ENCODE data around the gene NAB2. TPM values are rescaled to one million over a fixed set of nuclear protein-coding genes. Genes with fewer than 3 reads are reported as not detected.
"Not testable (repeated sequence)": the region's sequence is repeated elsewhere in the genome, so short reads cannot be mapped to it uniquely, and the experiment has no call there.

Gene NAB2
- total RNA-seq, 1 donor from 2014 or later = 30.2 TPM

DNA sequence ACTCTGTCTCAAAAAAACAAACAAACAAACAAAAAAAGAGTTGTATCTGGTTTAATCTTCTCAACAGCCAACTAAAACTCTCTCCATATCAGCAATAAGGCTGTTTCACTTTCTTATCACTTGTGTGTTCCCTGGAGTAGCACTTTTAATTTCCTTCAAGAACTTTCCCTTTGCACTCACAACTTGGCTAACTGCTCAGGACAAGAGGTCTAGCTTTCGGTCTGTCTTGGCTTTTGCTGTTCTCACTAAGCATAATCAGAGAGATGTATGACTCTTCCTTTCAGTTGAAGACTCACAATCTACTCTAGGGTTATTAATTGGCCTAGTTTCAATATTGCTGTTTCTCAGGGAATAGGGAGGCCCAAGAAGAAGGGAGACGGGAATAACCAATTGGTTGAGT, 22.7 kb upstream of the NAB2 start:
- FAIRE-seq (no peak), DNase-seq (ENCODE audit: low spot score in 2 of 2) (no peak)

DNA sequence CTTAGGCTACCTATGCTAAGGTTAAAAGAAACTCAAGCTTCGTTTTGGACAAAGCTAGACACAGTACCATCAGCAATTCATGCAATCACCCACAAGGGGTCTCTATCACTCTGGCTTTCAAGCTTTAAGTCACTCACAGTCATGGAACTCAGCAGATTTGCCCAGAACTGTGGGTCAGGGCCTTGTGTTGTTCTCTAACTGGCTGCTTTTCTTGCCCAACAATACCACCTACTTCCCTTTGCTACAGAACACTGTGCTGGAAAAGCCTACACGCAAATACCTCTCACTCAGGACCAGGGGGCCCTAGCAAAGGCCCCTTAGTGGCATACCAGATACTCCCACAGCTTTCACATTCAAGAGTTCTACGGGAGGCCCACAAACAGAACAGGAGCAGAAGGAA, 19.4 kb upstream of the NAB2 start:
- FAIRE-seq = no peak
- DNase-seq (ENCODE audit: low spot score in 2 of 2) = peak; percentile 23 to 57

DNA sequence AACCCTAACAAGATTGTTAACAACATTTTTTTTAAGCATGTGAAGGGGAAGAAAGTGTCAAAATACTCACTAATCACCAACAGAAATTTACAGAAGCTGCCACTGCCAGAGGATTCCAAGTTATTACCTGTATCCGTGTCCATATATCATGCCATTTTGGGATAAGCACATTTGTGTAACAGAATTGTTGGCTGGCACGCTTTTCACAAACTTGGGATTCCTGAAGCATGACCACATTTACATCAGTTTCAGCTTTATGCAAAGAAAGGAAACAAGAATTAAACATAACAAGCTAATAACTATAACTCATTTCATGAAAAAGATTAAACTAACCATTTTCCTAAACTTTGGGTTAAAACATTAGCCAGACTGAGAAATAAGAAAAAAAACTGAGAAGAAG, 16.3 kb upstream of the NAB2 start:
- no peak for DNase-seq (ENCODE audit: low spot score in 2 of 2)
- FAIRE-seq = no peak

GRCh38 chr12:57073566-57074450, 15.1 kb upstream of the NAB2 start:
- not testable (repeated sequence) for FAIRE-seq; DNase-seq (ENCODE audit: low spot score in 2 of 2)

DNA sequence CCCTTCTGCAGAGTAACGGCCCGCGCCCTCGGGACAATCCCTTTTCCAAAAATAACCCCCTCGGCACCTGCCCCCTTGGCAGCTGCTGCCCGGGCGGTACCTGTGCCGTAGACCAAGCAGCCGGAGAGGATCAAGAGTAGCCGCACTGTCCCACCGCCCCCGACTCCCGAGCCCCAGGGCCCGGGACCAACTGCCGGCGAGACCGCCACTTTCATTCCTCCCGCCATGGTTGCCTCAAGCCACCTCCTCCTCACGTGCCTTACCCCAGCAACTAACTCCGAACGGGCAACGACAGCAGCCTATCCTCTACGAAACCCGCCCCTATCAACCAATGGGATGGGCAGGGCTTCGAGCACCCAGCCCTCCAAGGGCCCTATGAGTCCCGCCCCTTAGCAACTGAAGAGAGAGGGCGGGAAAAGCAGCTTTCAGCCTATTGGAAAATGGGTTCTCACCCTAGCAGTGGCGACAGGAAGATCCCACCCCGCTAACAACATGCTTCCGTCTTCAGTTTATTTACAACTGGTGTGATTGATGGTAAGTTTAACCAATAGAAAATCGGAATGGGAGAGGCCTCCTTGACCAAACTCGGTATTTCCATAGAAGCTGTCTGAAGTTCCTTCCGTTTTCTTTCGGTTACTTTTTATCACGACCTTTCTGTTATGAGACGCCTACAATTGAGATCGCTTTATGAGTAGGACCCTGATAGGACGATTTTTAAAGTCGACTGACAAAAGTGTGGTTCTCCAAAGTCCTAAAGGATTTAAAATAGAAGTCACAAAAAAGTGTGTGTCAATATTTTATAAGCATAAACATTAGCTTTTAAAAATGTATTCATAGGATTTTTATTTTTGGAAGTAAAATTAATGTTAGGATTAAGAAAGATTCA, 10.2 kb upstream of the NAB2 start, which contains the start of gene NEMP1:
Gene NEMP1, minus strand, starts transcription at position 273 of the 886 bp plus-strand sequence. Its CDS starts 46 bp downstream, at position 227.
- DNase-seq (ENCODE audit: low spot score in 2 of 2) (peak; percentile 79 to 94), FAIRE-seq (peak; percentile 99)

GRCh38 chr12:57079821-57080220, 9.1 kb upstream of the NAB2 start:
- DNase-seq (ENCODE audit: low spot score in 2 of 2) (no peak), FAIRE-seq (no peak)

DNA sequence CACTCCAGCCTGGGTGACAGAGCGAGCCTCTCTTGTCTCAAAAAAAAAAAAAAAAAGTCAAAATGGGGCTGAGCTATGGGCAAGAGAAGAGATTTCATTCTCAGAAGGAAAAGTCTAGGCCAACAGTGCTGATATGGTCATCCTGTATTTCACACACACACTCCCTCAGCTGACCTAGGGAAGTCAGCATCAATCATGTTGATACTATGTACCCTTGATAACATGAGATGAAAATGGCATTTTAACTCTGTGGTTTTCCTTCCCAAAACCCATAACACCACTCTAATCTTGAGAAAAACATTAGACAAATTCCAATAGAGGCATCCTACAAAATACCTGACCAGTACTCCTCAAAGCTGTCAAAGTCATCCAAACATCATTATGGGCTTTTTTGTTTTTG, 8.1 kb upstream of the NAB2 start:
- FAIRE-seq (no peak), DNase-seq (ENCODE audit: low spot score in 2 of 2) (no peak)

DNA sequence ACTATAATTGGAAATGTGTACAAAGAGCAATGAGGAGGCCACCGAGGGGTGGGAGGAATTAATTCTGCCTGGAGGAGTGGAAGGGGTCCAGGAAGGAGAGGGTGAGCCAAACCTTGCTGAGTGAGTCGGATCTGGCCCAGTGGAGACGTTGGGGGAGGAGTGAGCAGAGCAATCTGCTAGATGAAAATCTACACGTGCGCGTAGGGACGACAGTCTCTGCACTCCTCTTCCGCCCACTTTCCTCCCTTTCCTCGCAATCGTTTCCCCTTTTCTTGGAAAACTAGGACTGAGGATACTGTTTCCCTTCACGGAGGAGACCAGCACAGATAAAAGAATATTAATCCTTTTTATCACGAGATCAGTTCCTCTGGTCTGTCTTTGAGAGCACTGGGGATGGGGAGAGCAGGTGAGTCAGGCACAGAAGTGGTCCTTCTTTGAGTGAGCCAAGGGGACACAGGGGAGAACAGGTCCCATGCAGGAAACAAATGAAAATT, 2.9 kb upstream of the NAB2 start:
- peak in 1 of 2 donors; percentile 7 for DNase-seq (ENCODE audit: low spot score in 2 of 2)
- FAIRE-seq = no peak

- DNase-seq (ENCODE audit: low spot score in 2 of 2) (peak in 1 of 2 donors; percentile 61), FAIRE-seq (no peak)
Observed at GRCh38 chr12:57086493-57087009, 2.4 kb upstream of the NAB2 start.

DNA sequence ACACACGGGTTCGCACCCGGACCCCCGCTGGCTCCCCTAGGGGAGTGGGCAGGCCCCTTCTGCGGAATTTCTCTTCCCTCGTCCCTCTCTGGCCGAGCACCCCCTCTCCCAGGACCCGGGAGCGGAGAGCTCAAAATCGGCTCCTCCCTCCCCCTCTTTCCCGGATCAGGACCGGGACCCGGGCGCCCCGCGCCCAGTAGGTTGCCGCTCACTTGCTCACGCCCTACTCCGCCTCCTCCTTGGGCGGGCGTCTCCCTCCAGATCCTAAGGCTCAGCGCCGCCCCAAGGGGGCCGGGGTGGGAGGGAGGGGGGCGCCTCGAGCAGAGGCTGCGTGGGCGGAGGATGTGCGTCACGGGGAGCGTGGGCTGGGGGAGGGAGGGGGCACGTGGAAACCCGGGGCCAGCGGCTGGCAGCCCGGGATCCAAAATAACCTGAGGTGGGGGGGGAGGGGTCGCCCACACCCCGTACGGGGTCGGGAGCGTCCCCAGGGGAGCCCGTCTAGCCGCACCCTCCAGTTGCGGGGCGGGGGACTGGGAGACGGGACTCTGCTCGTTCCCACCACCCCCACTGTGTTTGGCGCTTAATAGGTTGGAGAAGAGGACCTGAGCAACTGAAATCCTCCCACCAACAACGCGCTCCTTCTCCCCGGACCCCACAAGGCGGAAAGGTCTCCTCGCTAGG, 1.8 kb upstream of the NAB2 start:
- FAIRE-seq (no peak), DNase-seq (ENCODE audit: low spot score in 2 of 2) (peak; percentile 60 to 76)

GRCh38 chr12:57087691-57088353, 1.1 kb upstream of the NAB2 start:
- peak in 1 of 2 donors; percentile 59 for DNase-seq (ENCODE audit: low spot score in 2 of 2)
- FAIRE-seq = no peak

DNA sequence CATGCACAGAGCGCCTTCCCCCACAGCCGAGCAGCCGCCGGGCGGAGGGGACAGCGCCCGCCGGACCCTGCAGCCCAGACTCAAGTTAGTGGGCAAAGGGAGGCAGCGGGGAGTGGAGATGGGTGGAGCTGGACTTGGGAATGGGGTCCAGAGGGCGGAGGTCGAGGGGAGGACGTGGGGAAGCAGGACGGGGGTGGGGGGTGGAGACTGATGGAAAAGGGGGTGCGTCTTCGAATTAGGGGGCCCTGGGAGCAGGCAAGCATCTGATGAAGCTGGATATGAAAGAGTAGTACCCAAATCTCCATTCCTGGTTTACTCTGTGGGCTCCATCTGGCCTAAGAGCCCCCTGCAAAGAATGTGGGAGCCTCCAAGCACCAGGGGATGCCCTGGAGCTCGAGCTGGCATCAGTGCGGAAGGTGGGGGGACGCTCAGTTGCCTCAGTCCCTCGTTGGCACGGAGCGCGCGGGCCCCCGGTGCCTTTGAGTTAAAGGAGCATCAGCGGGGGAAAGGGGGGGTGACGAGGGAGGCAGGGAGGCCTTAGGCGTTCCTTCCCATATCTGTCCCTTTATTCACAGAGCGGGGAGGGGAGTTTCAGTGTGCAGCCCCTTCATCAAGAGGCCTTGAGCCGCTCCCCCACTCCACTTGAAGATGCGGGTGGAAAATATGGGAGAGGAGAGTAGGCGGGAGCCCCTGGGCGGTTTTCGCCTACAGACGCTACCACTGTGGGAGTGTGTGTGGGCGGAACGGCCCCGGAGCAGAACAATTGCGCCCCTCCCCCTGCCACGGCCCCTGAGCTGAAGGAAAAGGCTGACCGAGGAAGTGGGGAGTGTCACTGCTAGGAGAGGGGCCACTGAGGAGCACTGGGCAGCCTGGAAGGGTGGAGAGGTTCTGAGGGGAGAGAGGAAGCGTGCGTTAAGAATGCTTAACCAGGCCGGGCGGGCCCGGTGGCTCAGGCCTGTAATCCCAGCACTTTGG, 644 bp downstream of the NAB2 start:
- DNase-seq (ENCODE audit: low spot score in 2 of 2) = peak; percentile 48 to 50
- no peak for FAIRE-seq

DNA sequence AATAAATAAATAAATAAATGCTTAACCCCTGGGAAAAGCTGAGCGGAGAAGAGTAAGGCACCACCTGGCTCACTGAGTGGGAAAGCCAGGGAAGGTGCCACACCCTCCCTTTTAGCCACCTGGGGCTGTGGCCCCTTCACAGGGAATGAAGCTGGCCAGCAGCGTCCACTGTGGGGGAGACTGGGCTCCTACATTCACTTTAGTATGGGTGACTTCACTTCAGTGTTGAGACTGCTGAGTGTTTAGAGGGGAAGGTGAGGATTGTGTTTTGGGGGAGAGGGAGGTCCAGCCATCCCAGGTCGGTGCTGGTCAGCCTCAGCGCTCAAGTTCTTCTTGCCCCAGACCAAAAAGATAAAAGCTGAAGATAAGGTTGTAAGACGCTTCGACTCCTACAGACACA, 1.6 kb downstream of the NAB2 start:
- DNase-seq (ENCODE audit: low spot score in 2 of 2) = peak; percentile 6 to 10
- no peak for FAIRE-seq

DNA sequence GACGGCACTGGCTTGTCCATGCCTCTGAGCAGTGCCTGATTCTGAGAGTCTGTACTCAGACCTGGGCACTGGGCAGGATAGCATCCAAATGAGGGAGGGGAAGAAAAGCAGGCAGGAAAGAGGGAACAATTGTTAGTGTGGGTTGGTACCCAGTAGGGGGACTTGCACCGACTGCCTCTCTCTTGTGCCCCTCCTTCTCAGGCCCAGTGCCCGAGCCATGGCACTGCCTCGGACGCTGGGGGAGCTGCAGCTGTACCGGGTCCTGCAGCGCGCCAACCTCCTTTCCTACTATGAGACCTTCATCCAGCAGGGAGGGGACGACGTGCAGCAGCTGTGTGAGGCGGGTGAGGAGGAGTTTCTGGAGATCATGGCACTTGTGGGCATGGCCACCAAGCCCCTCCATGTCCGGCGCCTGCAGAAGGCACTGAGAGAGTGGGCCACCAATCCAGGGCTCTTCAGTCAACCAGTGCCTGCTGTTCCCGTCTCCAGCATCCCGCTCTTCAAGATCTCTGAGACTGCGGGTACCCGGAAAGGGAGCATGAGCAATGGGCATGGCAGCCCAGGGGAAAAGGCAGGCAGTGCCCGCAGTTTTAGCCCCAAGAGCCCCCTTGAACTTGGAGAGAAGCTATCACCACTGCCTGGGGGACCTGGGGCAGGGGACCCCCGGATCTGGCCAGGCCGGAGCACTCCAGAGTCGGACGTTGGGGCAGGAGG, 2.2 kb downstream of the NAB2 start:
- no peak for FAIRE-seq
- peak; percentile 63 to 68 for DNase-seq (ENCODE audit: low spot score in 2 of 2)

DNA sequence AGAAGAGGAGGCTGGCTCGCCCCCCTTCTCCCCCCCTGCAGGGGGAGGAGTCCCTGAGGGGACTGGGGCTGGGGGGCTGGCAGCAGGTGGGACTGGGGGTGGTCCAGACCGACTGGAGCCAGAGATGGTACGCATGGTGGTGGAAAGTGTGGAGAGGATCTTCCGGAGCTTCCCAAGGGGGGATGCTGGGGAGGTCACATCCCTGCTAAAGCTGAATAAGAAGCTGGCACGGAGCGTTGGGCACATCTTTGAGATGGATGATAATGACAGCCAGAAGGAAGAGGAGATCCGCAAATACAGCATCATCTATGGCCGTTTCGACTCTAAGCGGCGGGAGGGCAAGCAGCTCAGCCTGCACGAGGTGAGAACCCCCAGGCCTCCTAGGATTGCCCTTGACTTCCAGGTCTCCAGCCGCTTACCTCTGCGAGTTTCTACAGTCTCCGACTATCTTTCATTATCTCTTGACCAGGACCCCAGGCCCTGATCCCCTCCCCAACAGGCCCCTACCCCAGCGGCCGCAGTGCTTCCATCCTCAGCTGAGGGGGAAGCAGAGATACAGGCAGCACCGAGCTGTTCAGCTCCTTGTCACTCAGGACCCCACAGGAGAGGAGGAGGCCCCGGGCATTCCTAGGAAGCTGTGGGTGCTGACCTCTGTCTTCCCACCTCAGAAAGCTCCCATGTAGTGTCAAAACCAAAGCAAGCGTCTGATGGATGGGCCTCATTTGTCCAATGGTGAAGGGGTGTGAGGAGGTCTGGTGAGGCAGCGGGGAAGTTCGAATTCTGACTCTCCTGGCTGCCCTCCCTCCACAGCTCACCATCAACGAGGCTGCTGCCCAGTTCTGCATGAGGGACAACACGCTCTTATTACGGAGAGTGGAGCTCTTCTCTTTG, 3.0 kb downstream of the NAB2 start:
- FAIRE-seq = no peak
- DNase-seq (ENCODE audit: low spot score in 2 of 2) = peak in 1 of 2 donors; percentile 3

DNA sequence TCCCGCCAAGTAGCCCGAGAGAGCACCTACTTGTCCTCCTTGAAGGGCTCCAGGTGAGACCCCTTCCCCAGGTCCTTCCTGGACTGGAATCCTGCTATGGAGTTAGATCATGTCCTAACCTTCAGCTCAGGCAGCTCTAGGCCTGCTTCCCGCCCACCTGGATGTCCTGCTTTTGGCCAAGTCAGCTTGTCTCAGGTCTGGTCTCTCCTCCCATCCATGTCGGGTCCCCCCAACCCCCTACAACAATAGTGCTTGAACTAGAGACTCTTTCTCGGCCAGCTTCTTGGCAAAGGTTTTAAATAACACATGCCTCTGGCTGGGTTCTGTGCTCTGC, 3.6 kb downstream of the NAB2 start:
- FAIRE-seq = no peak

DNA sequence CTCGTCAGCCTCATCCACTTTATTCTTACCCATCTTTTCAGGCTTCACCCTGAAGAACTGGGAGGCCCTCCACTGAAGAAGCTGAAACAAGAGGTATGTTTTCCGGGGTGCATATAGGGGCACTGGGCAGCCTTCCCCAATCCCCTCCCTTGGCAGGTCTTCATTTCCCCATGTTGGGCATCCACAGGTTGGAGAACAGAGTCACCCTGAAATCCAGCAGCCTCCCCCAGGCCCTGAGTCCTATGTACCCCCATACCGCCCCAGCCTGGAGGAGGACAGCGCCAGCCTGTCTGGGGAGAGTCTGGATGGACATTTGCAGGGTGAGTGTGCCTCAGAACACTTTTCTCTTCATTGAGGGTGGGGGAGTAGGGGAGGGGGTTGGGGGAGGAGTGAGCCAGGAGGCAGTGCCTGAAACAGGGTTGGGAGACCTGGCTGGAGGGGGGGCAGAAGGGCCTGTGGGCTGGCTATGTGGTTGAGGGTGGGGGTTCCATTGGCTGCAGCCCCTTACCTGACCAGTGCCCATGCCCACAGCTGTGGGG, 4.0 kb downstream of the NAB2 start:
- DNase-seq (ENCODE audit: low spot score in 2 of 2) (no peak), FAIRE-seq (no peak)

More for the DNA sequence above, 3.6 kb downstream of the NAB2 start:
- peak in 1 of 2 donors; percentile 7 for DNase-seq (ENCODE audit: low spot score in 2 of 2)
